HG03095 (cell line): ENCODE measurements around the gene CASK.
"Not testable (repeated sequence)": the region's sequence is repeated elsewhere in the genome, so short reads cannot be mapped to it uniquely, and the experiment has no call there.

ENCODE experiments used
- ATAC-seq: cut with Tn5 transposase; IDR thresholded peaks from one replicate; pipeline ENCODE4 v1.9.1; 2021; ENCODE audit warnings: moderate library complexity; ENCODE audit not compliant: unreplicated experiment

Gene CASK

DNA sequence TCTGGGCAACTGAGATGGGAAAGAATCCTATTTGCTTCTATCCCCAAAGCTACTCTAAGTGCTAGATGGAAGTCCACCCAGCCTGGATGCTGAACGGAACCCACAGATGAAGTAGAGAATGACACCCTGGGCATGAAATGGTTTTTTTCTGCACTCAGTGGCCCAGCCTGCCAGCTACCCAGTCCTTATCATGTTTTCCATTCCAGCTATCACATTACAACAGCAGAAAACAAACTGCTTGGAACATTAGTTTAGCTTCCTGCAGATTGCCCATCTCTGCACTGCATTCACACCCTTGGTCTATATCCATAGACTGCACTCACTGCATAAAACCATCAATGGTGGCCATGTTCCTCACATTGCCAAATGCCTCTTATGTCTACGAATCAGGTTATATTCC lies 397.1 kb downstream of the CASK start:
- ATAC-seq, result no peak

DNA sequence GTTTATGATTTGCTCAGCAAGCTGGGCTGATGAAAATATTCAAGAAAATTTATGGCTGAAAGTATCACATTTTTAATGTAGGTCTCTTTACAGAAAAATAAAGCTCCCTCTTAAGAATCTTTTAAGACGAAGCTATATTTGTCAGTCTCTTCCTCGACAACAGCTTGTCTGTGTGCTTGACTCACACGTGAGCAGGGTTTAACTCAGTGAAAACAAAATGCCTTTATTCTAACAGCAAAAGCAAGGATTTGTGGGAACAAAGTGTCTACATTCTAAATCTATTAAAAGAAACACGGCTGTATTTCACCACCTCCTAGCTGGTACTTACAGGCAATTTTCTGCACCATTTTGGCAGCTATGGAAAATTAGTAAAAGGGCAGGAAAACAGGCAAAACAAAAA lies 400.7 kb downstream of the CASK start:
- no peak for ATAC-seq

DNA sequence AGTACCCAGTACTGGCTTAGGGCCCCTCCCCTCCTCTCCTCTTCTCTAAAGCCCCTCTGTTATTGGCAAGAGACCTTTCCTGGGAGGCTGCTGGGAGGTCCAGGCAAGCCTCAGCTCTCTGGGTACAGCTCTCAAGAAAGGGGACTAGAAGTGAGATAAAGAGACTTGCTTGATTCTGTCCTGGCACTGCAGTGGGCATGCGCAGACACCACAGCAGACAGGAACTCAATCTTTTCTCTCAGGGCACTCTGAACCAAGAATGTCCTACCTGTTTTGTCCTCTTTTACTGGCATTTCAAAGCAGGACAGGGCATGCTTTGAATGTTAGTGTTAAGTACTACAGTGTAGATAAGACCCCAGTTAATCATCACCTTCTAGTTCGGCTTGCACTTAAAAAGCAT lies 401.3 kb downstream of the CASK start:
- ATAC-seq, result no peak

DNA sequence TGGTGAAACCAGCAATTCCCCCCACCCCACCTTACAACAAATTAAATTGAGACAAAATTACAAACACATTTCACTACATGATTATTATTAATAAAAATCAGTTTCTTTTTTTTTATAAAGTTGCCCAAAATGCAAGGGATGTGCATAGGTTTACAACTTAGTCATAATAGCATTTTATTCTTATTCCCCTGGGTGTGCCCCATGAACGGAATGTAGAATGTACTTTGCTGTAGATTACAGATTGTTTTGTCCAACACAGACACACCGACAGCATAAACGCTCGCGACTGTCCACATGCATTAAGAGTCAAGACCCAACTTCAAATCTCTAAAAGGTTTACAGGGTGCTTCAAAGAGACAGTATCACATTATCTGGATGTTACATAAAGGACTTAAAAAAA lies 403.9 kb downstream of the CASK start:
- ATAC-seq, result no peak

- ATAC-seq, result no peak
Observed at GRCh38 chrX:41518841-41519220, 404.5 kb downstream of the CASK start.

DNA sequence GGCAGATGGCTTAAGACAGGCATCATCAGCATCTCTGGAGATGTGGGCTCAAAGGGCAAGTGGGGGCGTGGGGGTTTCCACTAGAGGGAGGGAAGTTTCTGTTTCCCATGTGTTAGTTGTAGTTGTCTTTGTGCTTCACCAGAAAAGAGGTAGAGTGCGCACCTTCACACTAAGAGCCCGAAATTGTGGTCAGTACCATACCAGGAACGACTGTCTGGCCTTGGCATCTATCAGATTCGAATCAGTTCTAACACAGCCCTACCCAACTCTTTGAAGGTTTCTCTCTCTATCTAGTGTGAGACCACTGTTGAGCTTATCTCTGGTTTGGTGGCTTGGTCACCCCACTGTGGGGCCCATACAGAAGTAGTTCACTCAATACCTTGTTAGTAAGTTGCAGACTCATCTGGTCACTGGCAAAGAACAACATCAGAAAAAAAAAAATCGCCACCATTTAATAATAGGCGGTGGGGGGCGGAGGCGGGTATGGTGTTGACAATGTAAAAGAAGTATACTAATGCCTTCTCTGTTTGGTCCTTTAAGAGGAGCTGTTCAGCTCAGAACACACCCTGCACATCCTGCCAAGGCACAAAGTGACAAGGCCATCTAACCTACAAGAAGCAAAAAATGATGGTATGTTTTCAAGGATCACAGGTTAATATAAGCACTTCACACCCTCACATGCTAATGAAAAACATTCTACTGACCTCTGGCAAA lies 405.1 kb downstream of the CASK start:
- ATAC-seq, result no peak

DNA sequence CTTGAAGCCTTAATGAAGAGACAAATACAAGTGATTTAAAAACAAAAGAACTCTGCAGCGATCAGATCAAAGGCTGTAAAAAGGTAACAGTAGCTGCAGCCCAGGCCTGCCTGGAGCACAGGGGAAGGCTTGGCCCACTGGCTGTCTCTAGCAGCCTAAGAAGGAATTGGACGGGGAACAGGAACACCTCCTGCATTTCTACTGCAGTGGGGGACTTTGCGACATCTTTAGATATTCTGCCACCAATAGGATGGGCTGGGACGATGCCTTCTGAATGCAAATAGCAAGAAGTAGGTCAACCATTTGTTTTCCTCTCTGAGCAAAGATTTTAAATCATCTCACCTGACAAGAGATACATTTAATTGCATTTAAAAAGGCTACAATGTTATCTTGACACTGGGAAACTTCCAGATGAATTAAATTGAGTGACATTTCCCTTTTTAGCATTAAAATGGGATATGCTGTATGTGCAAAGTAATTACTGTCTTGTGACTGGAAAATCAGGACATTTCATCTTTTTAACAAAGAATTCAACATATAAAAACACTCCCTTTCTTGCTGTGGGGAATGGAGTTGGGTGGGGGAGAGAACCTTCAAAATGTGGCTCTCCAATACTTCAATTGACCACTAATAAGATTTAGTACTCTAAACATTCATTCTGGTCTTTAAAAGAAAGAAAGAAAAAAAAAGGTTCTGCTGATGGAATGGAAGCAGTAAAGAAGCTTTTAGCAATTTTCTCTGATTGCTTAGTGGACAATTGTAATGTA lies 406.2 kb downstream of the CASK start:
- ATAC-seq, result no peak

DNA sequence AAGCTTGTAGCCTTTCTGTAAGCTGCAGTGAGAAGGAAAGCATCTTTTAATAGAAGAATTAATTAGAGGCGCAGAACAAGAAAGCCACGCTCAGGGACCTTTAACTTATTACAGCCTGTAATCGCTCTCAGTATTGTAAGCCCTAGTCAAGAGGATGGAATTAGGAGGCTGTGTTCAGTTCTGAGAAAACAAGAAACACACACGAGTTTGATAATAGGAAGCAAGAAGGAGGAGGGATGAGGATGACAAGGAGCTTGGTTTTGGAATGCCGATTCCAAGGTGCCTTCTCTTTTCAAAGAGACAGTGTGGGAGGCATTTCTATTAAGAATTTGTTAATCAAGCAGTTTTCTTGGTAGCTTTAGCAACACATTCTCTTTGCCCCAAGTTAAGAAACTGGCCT lies 406.9 kb downstream of the CASK start:
- ATAC-seq, result no peak

- no peak for ATAC-seq
Observed at GRCh38 chrX:41515376-41515775, 408.0 kb downstream of the CASK start.

GRCh38 chrX:41514179-41514578 lies 409.2 kb downstream of the CASK start:
- no peak for ATAC-seq

- not testable (repeated sequence) for ATAC-seq
Observed at GRCh38 chrX:41512853-41513252, 410.5 kb downstream of the CASK start.

DNA sequence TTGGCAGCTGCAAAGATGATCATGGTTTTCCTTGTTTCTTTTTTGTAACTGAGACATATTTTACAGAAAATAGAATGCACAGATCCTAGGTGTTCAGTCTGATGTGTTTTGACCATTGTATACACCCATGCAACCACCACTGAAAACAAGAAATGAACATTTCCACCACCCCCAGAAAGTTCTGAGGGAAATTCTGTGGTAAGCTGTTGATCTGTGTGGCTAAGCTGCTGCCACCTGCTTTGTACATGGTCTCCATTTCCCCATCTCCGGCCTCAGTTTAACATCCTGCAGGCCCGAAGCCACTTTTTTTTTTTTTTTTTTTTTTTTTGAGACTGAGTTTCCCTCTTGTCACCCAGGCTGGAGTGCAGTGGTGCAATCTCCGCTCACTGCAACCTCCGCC lies 411.0 kb downstream of the CASK start:
- ATAC-seq, result peak; percentile 97

DNA sequence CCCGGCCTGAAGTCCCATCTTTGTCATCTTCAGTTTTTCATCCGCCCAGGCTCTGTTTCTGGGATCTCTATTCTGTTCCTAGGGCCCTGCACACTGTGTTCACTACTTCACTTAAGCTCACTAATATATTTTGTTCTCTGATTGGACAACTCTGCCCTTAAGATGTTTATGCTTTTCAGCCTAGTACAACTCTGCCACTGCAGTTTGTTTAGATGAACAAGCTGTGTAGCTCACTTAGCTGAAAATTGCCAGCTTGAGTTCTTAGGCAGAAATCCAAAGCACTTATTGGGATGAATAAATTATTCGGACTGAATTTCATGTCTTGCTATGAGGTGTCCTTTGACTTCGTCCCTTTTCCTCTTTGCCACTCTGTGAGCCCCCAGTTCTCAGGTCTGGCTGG lies 415.4 kb downstream of the CASK start:
- ATAC-seq, result no peak

DNA sequence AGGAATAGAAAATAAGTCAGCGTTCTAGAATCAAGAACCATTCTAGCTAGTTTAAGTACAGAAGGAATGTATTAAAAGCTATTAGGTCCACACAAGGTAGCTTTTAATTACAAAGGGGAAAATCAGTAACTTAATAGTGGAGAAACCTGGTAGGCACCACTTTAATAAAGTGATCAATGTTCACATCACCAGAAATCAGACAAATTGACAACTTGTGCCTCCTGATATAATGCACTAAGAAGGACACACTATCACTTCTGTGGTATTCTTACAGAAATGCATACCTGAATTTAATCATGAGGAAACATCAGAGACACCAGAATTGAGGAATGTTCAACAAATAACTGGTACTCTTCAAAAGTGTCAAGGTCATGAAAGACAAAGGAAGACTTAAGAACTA lies 421.4 kb downstream of the CASK start:
- ATAC-seq, result no peak

GRCh38 chrX:41499984-41500383 lies 423.4 kb downstream of the CASK start:
- ATAC-seq, result no peak

- ATAC-seq, result no peak
Observed at GRCh38 chrX:41499195-41499594, 424.2 kb downstream of the CASK start.

DNA sequence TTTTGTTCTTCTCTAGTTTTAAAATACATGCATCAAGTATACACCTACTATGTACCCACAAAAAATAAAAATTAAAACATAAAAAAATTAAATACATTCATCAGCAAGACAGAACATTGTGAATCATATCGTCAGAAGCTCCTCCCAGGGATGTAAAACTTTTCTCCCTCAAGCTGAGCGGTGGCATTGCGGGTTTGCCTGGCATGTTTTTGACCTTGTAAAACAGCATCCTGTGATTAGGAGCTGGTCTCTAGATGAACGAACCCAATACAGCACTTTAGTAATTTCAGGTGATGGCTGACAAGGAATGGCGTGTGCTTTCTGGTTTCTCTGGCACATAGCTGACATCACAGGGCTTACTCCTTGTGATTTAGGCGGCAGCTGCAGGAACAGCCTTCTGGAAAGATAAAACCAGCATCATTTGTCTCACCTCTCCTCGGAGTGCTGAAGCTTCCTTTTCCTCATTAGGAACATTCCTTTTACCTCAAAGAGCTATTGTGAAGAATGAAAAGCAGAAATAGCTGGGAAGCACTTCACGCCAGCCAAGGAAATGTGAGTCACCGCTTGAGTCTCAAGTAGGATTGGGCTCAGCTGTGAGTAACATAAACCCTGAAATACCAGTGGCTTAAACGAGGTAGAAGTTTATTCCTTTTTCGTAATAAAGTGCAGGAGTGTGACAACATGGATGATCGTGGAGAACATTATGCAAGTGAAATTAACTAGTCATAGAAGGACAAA lies 431.9 kb downstream of the CASK start:
- no peak for ATAC-seq

DNA sequence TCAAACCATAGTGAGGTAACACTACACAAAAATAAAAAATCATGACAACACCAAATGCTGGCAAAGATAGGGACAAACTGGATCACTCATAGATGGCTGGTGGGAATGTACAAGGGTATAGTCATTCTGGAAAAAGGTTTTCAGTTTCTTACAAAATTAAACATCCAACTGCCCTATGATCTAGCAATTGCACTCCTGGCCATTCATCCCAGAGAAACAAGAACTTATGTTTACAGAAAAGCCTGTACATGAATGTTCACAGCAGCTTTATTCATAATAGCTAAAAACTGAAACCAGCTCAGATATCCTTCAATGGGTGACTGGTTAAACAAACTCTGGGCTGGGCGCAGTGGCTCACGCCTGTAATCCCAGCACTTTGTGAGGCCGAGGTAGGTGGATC lies 432.9 kb downstream of the CASK start:
- no peak for ATAC-seq

- no peak for ATAC-seq
Observed at GRCh38 chrX:41482154-41482850, 441.1 kb downstream of the CASK start.

DNA sequence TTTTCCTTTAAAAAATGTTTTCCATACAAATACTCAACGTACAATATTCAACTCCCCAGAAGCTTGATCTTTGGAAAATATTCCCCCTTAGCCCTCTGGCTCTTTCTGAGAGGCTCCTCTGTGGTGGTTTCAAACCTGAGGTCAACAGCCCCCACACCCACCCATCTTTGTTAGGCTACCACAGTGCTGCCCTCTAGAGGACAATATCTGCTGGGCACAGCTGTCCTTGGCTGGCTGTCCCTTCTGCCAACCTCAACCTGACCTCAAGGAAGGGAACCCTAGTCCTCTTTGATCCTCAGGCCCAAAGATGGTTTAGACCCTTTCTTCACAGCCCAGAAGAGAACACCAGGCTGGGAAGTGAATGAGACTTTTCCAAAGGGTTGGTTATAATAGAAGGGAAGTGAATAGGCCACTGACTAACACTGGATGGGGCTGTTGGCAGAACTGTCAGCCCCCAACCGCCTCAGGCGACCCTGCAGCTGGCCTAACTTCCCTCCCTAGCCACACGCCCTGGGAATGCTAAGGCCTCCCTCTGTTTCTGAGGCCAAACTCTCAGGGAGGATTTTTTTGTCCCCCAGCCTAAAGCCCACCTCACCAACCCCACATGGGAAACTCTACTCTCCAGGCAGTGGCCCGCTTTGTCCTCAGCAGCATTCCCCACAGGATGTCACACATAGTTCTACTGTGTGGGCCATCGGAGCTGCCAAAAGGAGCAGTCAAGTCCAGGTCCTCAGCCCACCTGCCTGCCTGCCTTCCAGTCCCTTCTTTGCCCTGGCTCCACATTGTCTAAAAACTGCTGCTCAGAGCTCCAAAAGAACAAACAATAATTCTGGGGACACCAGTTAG lies 441.9 kb downstream of the CASK start:
- ATAC-seq, result no peak
